ELF-1 (cell line): Measurements from ENCODE around the gene TMC6.
A peak's percentile ranks its signal among the peaks of the same experiment; 100 is the strongest.
"Not testable (repeated sequence)": the region's sequence is repeated elsewhere in the genome, so short reads cannot be mapped to it uniquely, and the experiment has no call there.

Experiments used
- DNase-seq: peaks from one replicate; pipeline ENCODE4 v3.0.0-alpha.2; 2016; ENCODE audit warnings: low read depth, low spot score

The TMC6 gene

DNA sequence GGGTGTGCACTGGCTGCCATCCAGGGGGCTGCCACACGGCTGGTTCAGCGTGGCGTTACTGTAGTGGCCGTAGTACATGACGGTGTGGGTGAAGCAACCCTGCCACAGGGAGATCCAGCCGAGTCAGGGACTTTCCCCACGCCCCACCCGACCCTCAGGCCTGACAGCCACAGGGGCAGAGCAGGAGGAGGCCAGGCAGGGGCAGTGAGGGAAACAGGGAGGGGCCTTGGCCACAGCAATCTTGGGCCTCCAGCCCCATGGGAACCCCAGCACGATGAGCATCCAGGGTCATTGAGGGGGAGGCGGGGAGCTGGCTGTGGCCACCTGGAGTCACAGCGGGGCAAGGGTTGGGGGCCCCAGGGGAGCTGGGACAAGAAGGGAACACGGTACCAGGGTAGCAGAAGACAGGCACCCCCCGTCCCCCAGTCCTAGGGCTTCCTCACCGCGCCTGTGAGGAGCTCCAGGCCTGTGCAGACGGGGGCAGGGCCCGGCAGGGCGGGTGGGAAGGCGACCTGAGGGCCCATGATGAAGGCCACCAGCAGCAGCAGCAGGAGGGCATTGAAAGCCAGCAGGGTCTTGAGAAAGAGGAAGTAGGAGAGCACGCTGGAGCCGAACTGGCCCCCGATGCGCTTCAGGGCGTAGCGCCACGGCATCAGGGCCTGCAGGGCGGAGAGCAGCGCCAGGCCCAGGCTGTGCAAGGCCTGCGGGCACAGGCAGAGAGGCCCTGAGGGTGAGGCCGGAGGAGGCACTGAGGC, 4.3 kb downstream of the TMC6 start:
- DNase-seq, result no peak

DNA sequence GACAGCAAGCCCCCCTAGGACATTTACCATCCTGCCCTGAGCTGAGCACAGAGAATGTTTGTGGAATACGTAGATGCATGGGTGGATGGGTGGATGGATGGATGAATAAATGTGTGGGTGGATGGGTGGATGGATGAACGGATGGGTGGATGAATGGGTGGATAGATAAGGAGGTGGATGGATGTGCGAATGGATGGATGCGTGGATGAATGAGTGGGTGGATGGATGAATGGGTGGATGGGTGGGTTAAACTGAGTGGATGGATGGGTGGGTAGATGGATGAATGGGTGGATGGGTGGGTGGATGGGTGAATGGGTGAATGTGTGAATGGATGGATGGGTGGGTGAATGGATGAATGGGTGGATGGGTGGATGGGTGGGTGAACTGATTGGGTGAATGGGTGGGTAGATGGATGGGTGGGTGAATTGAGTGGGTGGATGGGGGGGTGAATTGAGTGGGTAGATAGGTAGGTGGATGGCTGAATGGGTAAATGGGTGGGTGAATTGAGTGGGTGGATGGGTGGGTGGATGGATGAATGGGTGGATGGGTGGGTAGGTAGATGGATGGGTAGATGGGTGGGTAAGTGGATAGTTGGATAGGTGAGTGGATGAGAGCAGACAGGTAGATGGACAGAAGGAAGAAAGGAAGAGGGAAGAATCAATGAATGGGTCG, 5.2 kb downstream of the TMC6 start:
- DNase-seq, result no peak

DNA sequence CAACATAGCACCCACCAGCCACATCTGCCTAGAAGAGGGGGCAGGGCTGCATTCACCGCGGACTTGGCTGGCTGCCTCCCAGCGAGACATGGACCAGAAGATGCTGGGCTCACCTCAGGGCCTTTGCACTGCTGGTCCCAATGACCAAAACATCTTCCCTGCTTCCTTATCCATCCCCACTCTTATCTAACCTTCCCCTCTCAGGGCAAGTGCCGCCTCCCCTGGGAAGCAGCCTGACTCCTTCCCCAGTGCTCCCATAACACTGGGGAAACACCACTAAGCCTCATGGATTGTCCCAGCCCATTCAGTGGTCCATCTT, 5.7 kb downstream of the TMC6 start:
- DNase-seq, result no peak

DNA sequence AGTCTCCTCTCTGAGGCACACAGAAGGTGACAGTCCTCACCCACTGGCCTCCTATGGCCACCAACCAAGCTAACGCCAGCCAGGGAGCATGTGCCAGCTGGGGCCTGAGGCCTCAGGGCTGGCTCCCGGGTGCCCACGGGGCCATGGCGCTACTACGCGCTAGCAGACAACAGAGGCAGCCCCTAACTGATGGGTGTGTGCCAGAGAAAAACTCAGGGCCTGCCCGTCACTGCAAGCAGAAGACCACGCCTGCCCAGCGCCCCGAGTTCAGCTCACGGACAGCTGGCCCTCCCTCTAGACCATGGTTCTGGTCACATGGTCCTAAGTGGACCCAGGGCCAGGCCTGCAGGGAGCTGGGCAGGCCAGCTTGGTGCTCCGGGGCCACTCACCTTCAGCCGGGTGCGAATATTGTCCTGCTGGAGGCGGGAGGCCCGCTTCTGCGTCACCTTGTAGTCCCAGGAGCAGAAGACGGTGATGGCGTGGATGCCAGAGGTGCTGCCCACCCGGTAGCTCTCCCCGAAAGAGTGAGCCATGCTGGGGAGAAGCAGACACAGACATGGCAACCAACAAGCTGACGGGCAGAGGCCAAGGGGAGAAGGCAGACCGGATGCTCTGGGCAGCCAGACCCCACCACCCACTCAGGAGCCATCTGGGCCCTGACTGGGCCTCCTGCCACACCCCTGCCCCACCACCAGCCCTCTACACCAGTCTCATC, 6.2 kb downstream of the TMC6 start:
- DNase-seq, result no peak

DNA sequence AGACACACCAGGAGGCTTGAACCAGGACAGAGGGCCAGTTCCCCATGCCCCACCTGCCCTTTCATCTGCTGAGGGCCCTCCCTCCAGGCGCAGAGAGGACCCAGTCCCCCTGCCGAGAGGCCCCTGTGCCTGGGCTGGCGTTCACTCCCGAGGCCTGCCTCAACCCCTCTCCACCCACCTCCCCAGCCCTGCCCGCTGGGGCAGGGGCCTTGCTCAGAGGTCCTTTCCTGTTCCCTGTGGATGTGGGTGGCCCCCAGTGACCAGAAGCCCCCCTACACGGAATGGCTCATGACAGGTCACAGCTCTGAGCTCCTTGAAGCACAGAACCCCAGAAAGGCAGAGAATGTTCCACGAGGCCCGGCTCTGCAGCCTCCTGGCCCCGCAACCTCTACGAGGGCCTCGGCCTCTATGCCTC, 6.7 kb downstream of the TMC6 start:
- no peak for DNase-seq

DNA sequence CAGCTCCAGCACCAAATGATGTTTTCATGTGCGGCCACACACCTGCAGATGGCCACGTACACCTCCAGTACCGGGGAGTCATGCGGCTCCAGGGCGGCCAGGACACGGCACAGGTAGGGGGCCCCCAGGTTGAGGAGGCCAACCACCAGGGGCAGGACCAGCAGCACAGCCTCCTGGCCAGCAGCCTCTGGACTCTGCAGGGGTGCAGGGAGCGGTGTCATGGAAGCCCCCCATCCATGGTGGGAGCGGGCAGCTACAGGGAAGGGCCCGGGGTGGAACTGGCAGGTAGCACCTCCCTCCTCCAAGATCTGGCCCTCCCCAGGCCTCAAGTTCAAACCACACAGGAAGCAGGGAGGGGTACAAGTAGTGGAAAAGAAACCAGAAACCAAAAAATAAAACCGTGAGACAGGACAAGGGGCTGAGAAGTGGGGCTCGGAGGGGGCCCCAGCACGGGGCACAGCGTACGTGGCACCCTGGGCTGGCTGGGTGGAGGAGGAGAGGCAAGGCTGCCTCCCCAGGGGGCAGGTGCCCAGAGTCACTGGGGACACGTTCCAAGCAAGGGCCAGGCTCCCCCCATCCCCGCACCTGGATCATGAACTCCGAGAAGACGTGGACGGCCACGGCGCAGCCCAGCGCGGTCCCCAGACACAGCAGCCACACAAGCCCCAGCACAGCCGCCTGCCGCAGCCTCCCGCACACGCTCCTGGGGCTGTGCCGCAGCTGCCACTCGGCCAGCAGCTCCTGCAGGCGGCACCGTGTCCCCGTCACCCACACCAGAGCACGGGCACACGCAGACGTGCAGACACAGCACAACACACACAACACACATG, 7.4 kb downstream of the TMC6 start:
- no peak for DNase-seq

DNA sequence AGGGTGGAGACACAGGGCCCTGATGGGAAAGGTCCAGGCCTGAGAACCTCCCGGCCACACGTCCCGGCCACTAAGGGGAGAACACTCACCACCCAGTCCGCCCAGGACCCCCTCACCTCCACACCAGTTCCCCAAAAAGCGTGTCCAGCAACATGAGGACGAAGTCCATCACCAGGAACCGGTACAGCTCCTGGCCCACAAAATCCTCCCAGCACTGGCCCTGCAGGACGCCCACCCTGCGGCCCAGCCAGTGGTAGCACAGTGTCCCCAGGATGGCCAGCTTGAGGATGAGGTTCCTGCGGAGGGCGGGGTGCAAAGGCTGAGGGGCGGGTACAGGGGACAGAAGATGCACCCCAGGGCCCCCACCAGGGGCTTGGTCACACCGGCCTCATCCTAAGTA, 8.0 kb downstream of the TMC6 start:
- no peak for DNase-seq

DNA sequence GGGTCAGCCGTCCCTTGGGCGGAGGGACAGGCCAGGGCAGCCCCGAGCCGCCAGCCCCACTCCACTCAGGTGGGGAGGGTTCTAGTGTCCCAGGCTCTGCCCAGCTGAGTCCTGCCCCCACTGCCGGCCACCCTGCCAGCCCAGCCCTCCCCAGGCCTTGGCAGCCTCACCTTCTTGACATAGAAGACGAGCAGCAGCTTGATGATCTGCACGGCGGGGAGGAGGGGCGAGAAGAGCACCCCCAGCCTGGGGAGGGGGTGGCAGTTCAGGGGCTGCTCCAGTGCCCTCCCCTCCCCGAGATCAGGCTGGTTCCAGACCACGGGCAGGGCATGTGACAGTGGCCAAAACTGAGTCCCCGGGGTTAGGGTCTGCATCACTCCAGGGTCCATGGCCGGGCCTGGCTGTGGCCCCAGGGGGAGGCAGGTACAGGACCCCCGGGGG, 9.7 kb downstream of the TMC6 start:
- DNase-seq, result no peak

DNA sequence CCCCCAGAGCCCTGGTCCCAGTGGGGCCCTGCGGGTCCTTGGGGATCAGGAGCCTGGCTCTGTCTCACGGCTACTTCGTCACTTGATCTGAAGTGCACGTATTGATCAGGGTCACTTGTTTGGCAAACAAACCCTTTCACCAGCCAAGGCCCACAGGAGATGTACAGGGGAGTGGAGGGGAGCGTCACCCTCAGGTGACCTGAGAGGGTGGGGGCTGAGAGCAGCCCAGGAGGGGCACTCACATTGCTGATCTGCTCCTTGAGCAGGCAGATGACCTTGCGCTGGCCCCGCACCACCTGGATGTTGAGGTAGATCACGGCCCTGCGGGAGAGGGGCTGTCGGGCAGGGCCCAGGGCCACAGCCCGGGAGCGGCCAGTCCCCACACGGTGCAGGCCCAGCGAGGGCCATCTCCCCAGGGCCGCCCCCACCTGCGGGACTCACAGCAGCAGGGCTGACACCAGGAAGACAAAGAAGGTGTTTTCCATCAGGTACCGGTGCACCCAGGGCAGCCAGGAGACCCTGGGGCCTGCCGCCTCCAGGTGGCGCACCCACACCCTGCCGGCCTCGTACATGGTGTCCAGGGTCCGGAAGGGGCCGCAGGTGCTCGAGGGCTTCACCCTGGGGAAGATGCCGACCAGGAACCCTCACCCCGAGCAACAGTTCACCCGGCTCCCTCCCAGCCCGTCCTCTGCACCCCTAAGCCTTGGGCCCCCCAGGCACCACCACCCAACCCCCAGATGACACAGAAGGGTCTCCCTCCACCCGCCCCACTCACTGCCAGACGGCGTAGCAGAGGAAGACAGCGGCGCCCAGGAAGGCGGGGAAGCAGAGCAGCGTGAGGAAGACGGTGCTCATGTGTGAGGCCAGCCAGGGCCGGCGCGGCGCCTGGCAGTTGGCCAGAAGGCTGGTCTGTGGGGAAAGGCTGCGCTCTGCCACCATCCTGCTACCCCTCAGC, 11.3 kb downstream of the TMC6 start:
- peak; percentile 66 for DNase-seq

DNA sequence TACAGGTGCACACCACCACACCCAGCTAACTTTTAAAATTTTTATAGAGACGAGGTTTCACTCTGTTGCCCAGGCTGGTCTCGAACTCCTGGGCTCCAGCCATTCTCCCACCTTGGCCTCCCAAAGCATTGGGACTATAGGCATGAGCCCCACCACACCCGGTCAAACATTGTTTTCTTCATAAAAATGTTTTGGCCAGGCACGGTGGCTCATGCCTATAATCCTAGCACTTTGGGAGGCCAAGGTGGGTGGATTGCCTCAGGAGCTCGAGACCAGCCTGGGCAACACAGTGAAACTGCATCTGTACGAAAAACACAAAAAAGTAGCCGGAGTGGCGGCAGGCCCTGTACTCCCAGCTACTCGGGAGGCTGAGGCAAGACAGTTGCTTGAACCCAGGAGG, 12.1 kb downstream of the TMC6 start:
- DNase-seq, result no peak

DNA sequence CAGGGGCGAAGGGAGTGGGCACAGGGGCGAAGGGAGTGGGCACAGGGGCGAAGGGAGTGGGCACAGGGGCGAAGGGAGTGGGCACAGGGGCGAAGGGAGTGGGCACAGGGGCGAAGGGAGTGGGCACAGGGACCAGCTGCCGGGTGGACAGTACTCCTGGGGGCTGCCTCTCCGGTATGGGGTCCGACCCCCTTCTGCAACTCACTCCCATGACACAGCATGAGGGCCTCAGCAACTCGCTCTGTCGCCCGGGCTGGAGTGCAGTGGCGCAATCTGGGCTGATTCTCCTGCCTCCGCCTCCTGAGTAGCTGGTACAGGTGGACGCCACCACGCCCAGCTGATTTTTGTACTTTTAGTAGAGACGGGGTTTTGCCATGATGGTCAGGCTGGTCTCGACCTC, 12.8 kb downstream of the TMC6 start:
- not testable (repeated sequence) for DNase-seq

DNA sequence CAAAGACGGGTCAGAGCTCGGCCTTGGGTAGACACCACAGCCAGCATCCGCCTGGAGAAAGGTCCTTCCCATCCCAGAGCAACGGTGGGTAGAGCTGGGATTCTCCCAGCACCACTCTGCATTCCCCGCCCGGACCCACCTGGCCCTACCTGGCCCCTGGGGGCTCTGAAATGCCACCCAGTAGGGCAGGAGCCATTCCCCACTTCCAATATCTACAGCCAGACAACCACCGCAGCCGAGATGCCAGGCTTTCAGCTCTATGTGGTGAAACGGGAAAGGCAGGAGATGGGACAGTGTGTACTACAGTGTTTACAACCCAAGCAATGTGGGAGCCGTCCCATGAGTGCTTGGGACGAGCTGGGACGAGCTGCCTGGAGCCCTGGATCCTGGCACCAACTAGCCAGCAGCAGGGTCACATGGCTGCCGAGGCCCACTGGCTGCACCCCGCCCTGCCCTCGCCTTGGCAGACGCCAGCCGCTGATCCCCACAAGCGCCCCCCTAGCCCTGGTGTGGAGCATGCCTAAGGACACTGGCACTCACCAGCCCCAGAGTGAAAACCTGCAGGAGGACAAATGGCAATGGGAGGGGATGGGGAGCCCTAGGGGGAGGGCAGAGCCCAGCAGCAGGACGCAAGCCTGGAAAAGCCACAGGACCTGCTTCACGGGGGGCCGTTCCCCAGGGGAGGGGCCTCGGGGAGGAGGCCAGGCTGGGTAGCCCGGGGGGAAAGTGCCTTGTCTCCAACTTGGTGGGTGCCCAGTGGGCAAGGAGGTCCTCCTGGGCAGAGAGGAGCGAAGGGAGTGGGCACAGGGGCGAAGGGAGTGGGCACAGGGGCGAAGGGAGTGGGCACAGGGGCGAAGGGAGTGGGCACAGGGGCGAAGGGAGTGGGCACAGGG, 13.5 kb downstream of the TMC6 start:
- DNase-seq, result no peak

DNA sequence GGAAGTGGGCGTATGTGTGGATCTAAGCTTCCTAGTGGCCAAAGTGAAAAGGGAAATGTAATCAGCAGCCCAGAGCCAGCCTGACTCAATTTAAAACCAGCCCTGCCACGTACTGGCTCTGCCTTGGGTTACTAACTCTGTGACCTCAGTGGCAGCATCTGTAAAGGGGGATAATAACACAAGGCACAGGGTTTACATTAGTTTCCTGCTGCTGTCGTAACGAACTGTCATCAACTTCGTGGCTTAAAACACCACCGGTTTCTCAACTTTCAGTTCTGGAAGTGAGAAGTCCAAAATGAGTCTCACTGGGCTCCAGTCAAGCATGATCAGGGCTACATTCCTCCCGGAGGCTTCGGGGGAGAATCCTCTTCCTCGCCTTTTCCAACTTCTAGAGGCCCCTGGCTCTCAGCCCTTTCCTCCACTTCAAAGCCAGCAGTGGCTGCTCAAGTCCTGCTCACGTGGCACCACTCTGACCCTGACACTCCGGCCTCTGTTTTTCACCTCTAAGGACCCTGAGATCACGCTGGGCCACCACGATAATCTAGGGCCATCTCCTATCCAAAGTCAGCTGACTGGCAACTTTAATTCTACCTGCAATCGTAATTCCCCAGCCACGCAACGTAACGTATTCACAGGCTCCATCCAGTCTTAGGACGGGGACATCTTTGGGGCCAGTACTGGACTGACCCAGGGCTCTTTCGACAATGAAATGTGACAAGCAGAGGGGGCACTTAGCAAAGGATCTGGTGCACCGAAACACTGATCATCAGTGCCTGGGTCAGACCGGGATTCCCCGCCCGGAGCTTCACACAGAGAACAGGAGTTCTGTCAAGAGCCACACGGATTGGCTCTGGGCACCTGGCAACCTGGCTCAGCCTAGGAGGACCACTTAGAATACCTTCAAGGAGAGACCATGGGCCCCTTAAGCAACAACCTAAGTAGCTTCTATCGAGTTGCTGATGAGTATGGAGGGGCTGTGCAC, 14.5 kb downstream of the TMC6 start:
- DNase-seq, result no peak

DNA sequence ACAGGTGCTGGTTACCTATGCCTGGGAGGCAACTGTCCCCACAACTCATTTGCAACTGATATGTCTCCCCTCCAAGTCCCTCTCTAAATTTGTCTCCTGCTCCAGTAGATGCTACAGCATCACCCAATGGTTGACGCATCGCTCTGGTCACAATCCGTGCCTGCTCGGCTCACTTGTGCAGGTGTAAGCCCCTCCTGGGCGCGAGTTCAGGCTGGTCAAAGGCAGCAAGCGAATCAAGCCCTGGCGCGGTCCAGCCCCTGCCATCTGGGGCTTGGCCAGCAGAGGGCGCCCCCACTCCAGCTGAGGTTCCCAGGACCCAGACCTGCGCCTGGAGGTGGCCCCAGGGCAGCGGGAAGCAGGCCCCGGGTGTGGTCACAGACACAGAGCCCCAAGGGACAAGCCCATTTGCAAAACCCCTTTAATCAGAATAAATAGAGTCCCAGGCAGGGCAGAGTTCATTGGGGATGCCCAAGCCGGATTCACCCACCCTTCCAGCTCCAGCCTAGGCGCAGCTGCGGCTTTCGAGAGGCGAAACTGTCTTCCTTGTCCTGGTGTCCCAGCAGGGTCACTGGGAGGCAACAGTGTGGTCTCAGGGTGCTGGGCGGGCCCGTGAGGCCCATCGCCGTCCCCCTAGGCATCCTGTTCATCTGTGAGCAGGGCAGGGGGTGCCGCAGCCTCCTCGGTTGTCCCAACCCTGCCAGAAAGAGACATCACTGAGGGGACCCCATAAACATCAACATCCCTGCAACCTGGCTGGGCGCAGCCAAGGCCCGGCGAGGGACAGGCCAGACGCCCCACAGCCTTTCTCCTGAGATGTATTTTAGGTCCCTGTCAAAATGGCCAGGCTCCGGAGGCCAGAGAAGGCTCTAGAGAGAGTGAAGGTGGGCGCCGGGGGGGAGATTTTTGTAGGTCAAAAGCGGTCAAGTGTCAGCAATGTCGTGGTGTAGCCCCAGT, 15.8 kb downstream of the TMC6 start:
- peak; percentile 94 for DNase-seq

DNA sequence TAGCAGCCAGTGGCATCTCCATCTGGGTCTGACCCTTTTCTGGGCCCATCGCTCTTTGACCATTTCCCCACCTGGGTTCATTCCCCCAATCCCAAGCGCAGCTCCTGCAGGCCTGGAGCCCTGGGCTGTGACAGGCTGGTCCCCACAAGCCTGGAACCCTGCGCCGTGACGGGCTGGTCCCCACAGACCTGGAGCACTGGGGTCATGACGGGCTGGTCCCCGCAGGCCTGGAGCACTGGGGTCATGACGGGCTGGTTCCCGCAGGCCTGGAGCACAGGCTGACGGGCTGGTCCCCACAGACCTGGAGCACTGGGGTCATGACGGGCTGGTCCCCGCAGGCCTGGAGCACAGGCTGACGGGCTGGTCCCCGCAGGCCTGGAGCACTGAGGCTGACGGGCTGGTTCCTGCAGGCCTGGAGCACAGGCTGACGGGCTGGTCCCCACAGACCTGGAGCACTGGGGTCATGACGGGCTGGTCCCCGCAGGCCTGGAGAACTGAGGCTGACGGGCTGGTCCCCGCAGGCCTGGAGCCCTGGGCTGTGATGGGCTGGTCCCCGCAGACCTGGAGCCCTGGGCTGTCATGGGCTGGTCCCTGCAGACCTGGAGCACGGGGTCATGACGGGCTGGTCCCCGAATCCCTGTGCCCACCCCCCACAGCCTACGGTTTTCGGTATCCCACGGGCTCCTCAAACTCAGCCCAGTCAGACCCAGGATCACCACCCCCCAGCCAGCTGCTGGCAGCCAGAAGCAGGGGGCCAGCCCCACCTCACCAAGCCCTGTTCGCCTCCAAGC, 16.6 kb downstream of the TMC6 start:
- no peak for DNase-seq

DNA sequence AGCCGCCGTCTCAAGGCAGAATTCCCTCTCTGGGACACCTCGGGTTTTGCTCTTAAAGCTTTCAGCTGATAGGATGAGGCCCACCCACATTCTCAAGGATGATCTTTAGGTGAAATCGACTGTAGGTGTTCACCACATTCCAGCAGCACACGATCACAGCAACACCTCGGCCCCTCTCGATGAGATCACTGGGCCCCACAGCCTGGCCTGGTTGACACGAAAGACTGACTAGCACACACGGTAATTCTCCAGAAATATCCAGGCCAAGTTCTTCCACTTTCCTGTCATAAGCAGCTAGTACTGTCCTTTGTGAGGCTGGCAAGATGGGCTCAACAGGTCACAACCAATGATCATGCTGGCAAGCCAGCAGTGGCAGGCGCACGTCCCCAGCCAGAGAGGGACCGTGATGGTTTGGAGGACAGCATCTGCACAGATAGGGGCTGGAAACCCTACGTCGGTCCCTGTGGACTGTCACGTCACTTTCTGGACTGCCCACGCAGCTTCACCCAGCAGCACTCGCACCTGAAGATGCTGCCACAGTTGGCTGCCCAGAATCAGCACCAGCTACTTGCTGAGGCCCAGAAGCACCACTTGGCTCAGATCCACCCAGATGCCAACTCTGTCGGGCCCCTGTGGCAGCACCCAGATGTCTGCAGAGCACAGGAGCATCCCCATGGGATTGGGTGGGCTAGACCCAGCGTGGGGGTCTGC, 17.4 kb downstream of the TMC6 start:
- DNase-seq, result no peak
